Measurements from ENCODE around the gene DHX40. TPM values are rescaled to one million over a fixed set of nuclear protein-coding genes. Genes with fewer than 3 reads are reported as not detected.
A peak's percentile ranks its signal among the peaks of the same experiment; 100 is the strongest.

The DHX40 gene
- total RNA-seq, 1 donor from 2014 or later = 30.0 TPM

GRCh38 chr17:59621771-59622170, 56.4 kb downstream of the DHX40 start:
- Mint-ChIP-seq H3K27ac (ENCODE audit: unreplicated experiment) (peak overlapping the region; percentile 91), H3K4me3 (ENCODE audit: unreplicated experiment) (peak overlapping the region; percentile 96), H3K4me1 (ENCODE audit: low read depth) (peaks cover 55% of the 10 kb centered on the region), H3K9me3 (ENCODE audit: low read depth) (no peaks in the 10 kb centered on the region), H3K36me3 (ENCODE audit: low read depth) (peaks cover 1% of the 10 kb centered on the region), H3K27me3 (ENCODE audit: low read depth) (no peaks in the 10 kb centered on the region)
- no peak for TF ChIP-seq CTCF (IDR thresholded peaks at IDR 0.05)
- no peak for DNase-seq (ENCODE audit: low spot score)

GRCh38 chr17:59623151-59623550, 57.7 kb downstream of the DHX40 start:
- peaks cover 1% of the 10 kb centered on the region for H3K36me3 Mint-ChIP-seq (ENCODE audit: low read depth)
- H3K9me3 Mint-ChIP-seq (ENCODE audit: low read depth) = no peaks in the 10 kb centered on the region
- peaks cover 56% of the 10 kb centered on the region for H3K4me1 Mint-ChIP-seq (ENCODE audit: low read depth)
- peak overlapping the region; percentile 58 for H3K27ac Mint-ChIP-seq (ENCODE audit: unreplicated experiment)
- no peaks in the 10 kb centered on the region for H3K27me3 Mint-ChIP-seq (ENCODE audit: low read depth)
- no peak for DNase-seq (ENCODE audit: low spot score)
- TF ChIP-seq CTCF (IDR thresholded peaks at IDR 0.05) = no peak
- H3K4me3 Mint-ChIP-seq (ENCODE audit: unreplicated experiment) = peak overlapping the region; percentile 96

GRCh38 chr17:59626756-59627155, 61.3 kb downstream of the DHX40 start:
- no peaks in the 10 kb centered on the region for H3K27me3 Mint-ChIP-seq (ENCODE audit: low read depth)
- peaks cover 10% of the 10 kb centered on the region for H3K36me3 Mint-ChIP-seq (ENCODE audit: low read depth)
- no peak for TF ChIP-seq CTCF (IDR thresholded peaks at IDR 0.05)
- H3K4me3 Mint-ChIP-seq (ENCODE audit: unreplicated experiment) = no peak overlapping the region
- no peak for DNase-seq (ENCODE audit: low spot score)
- no peak overlapping the region for H3K27ac Mint-ChIP-seq (ENCODE audit: unreplicated experiment)
- H3K4me1 Mint-ChIP-seq (ENCODE audit: low read depth) = peaks cover 70% of the 10 kb centered on the region
- H3K9me3 Mint-ChIP-seq (ENCODE audit: low read depth) = no peaks in the 10 kb centered on the region

- Mint-ChIP-seq H3K27ac (ENCODE audit: unreplicated experiment) (no peak overlapping the region), H3K9me3 (ENCODE audit: low read depth) (no peaks in the 10 kb centered on the region), H3K36me3 (ENCODE audit: low read depth) (peaks cover 10% of the 10 kb centered on the region), H3K27me3 (ENCODE audit: low read depth) (no peaks in the 10 kb centered on the region), H3K4me1 (ENCODE audit: low read depth) (peaks cover 66% of the 10 kb centered on the region), H3K4me3 (ENCODE audit: unreplicated experiment) (no peak overlapping the region)
- DNase-seq (ENCODE audit: low spot score) = no peak
- no peak for TF ChIP-seq CTCF (IDR thresholded peaks at IDR 0.05)
These were observed 61.9 kb downstream of the DHX40 start for GRCh38 chr17:59627274-59627673.

GRCh38 chr17:59627770-59628171, 62.4 kb downstream of the DHX40 start:
- no peak overlapping the region for H3K4me3 Mint-ChIP-seq (ENCODE audit: unreplicated experiment)
- DNase-seq (ENCODE audit: low spot score) = no peak
- H3K9me3 Mint-ChIP-seq (ENCODE audit: low read depth) = no peaks in the 10 kb centered on the region
- no peak for TF ChIP-seq CTCF (IDR thresholded peaks at IDR 0.05)
- peaks cover 66% of the 10 kb centered on the region for H3K4me1 Mint-ChIP-seq (ENCODE audit: low read depth)
- peaks cover 10% of the 10 kb centered on the region for H3K36me3 Mint-ChIP-seq (ENCODE audit: low read depth)
- H3K27ac Mint-ChIP-seq (ENCODE audit: unreplicated experiment) = peak overlapping the region; percentile 67
- H3K27me3 Mint-ChIP-seq (ENCODE audit: low read depth) = no peaks in the 10 kb centered on the region
